ENCODE measurements around the gene STK32B. TPM values are rescaled to one million over a fixed set of nuclear protein-coding genes. Genes with fewer than 3 reads are reported as not detected.

Gene STK32B
- total and polyA plus RNA-seq, 11 donors: 0.08 to 2.0 (median 0.25) TPM

DNA sequence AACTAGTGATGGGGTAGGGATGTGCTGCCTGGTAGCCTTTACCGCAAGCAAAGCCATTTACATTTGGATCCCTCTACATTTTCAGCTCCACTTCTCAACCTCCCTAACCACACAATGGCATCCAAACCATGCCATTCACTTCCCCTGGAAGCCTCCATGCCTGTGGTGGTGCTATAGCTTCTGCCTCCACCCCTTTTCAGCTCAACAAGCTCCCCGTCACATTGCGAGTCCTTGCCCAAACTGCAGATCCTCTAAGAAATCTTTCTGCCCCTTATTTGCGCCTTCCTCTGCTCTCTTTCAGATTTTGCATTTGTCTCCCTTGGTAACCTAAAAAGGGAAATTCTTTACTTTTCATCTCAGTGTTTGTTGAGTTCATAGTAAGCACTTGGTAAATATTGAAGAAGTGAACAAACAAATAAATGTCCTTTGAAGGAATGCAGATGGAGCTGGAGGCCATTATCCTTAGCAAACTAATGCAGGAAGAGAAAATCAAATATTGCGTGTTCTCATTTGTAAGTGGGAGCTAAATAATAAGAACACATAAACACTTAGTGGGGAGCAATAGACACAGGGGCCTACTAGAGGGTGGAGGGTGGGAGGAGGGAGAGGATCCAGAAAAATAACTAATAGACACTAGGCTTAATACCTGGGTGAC, 38.9 kb upstream of the STK32B start:
- no peak for TF ChIP-seq POLR2A (IDR thresholded peaks at IDR 0.05)
- TF ChIP-seq, protein P1, sequence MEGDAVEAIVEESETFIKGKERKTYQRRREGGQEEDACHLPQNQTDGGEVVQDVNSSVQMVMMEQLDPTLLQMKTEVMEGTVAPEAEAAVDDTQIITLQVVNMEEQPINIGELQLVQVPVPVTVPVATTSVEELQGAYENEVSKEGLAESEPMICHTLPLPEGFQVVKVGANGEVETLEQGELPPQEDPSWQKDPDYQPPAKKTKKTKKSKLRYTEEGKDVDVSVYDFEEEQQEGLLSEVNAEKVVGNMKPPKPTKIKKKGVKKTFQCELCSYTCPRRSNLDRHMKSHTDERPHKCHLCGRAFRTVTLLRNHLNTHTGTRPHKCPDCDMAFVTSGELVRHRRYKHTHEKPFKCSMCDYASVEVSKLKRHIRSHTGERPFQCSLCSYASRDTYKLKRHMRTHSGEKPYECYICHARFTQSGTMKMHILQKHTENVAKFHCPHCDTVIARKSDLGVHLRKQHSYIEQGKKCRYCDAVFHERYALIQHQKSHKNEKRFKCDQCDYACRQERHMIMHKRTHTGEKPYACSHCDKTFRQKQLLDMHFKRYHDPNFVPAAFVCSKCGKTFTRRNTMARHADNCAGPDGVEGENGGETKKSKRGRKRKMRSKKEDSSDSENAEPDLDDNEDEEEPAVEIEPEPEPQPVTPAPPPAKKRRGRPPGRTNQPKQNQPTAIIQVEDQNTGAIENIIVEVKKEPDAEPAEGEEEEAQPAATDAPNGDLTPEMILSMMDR (IDR thresholded peaks at IDR 0.05): no peak
- Histone ChIP-seq H3K27me3 (peaks cover 0 to 62% (median 7%) of the 10 kb centered on the region in 9 donors), H3K9me3 (no peaks in the 10 kb centered on the region), H3K4me1 (no peaks in the 10 kb centered on the region), H3K27ac (no peak overlapping the region), H3K4me3 (no peak overlapping the region), H3K36me3 (no peaks in the 10 kb centered on the region)
- intact Hi-C loops (cut with DNase I): no loop called here
- DNase-seq (no peak), ATAC-seq (no peak)
- WGBS, 4 donors: 83 to 95% (median 94%) methylated on average over 5 of the region's 5 CpGs

DNA sequence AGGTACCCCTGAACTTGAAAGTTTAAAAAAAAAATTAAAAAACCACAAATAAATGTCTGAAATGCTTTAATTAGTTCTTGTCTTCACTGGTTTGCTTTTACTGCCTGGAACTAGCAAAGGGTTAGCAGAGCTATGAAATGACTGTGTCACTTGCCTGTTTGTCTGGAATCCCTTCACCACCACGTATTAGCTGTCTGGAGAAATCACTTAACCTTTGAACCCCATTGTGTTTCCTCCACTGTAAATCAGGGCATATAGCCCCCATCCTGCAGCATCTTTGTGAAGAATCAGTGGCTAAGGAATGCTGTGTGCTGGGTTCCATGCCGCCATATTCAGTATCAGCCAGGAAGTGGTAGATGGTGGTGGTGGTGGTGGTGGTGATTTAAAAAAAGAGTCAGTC, 38.3 kb upstream of the STK32B start:
- Histone ChIP-seq H3K27me3 (peaks cover 0 to 65% (median 7%) of the 10 kb centered on the region in 9 donors), H3K27ac (no peak overlapping the region), H3K4me3 (no peak overlapping the region), H3K4me1 (no peaks in the 10 kb centered on the region), H3K36me3 (no peaks in the 10 kb centered on the region), H3K9me3 (no peaks in the 10 kb centered on the region)
- ATAC-seq: no peak
- intact Hi-C loops (cut with DNase I): no loop called here
- WGBS, 4 donors: 23 to 54% (median 53%) methylated on average over 2 of the region's 2 CpGs
- no peak for TF ChIP-seq POLR2A (IDR thresholded peaks at IDR 0.05)
- TF ChIP-seq, protein P1 (IDR thresholded peaks at IDR 0.05): no peak
- DNase-seq: no peak

DNA sequence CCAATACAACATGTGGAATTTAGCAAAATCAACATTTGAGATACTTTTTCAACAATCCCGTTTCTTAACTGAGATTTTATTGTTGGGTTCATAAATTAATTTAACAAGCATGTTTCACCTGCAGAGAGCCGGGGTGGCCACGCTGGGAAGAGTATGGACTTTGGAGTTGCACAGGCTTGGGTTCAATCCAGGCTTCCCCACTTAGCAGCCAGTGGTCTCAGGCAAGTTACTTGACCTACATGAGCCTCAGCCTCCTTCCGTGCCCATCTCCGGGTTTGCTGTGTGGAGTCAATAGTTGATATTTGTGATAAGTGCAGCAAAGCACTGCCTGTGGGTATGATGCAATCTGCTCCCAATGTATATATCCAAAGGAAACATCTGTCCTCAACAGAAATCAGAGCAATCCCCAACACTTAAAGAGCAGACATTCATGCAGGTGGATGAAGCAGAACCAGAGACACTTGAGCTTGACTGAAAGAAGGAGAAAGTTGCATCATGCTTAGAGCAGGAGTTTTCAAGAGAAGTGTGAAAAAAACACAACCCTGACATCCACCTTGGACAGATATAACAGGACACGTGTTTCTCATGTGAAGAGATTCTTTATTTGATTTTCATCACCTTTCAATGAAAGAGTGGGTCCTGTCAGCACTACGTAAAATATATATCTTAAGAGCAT, 37.1 kb upstream of the STK32B start:
- peaks cover 1 to 63% (median 15%) of the 10 kb centered on the region in 9 donors for H3K27me3 ChIP-seq
- no peaks in the 10 kb centered on the region for H3K36me3 ChIP-seq
- ATAC-seq: no peak
- H3K4me3 ChIP-seq: no peak overlapping the region
- no peak for DNase-seq
- TF ChIP-seq, protein P1 (IDR thresholded peaks at IDR 0.05): no peak
- TF ChIP-seq POLR2A (IDR thresholded peaks at IDR 0.05): no peak
- peaks cover 0 to 6% (median 0%) of the 10 kb centered on the region in 12 donors for H3K4me1 ChIP-seq
- H3K9me3 ChIP-seq: no peaks in the 10 kb centered on the region
- H3K27ac ChIP-seq: no peak overlapping the region
- intact Hi-C loops (cut with DNase I): no loop called here
- 71 to 81% (median 74%) methylated on average over 7 of the region's 7 CpGs for WGBS, 4 donors

DNA sequence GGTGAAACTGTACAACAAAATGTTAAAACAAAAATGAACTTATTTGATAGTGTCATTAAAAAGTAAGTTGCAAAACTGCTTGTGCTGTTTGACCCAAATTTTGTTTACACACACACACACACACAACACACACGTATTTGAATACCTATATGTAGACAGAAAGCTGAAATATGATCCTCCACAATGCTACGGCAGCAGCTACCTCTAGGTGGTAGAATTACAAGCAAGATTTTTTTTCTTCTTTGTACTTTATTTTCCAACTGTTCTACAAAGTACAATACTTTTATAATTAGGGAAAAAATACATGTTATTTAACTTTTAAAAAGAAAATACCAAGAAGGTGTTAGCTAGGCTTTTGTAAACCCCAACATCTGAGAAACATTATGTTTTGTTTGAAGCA, 33.2 kb upstream of the STK32B start:
- intact Hi-C loops (cut with DNase I): no loop called here
- Histone ChIP-seq H3K4me3 (no peak overlapping the region), H3K4me1 (peaks cover 0 to 10% (median 0%) of the 10 kb centered on the region in 12 donors), H3K9me3 (peaks cover 0 to 6% (median 0%) of the 10 kb centered on the region in 12 donors), H3K36me3 (no peaks in the 10 kb centered on the region), H3K27ac (no peak overlapping the region), H3K27me3 (peaks cover 8 to 49% (median 22%) of the 10 kb centered on the region in 9 donors)
- TF ChIP-seq, protein P1 (IDR thresholded peaks at IDR 0.05): no peak
- 17 to 30% (median 23%) methylated on average over 2 of the region's 2 CpGs for WGBS, 4 donors
- ATAC-seq (no peak), DNase-seq (no peak)

All from heart left ventricle (tissue), 16 donors.